ENCODE data around the gene SHB. TPM values are rescaled to one million over a fixed set of nuclear protein-coding genes. Genes with fewer than 3 reads are reported as not detected.

The SHB gene
- total and polyA plus RNA-seq, 11 donors: 7.8 to 31.4 (median 21.4) TPM

- 12 to 26% (median 18%) methylated on average over 19 to 36 of the region's 36 CpGs for WGBS, 4 donors
- H3K4me1 ChIP-seq: peaks cover 0 to 34% (median 21%) of the 10 kb centered on the region in 12 donors
- ATAC-seq (peak; percentile 20 to 63 (median 30)), DNase-seq (peak in 1 of 5 donors; percentile 35)
- peak overlapping the region; percentile 71 to 99 (median 93) for H3K4me3 ChIP-seq
- TF ChIP-seq POLR2A (IDR thresholded peaks at IDR 0.05) (no peak), CTCF (IDR thresholded peaks at IDR 0.05) (peak in 1 of 12 donors; percentile 8)
- H3K9me3 ChIP-seq: no peaks in the 10 kb centered on the region
- H3K27ac ChIP-seq: peak overlapping the region; percentile 43 to 96 (median 88)
- intact Hi-C loops (cut with DNase I): loop anchor here in 5 of 10 donors (2.0 to 10.0 kb wide), 5 partner anchors 254 to 490 kb away; partner anchors contain the start of gene ALDH1B1 (in 2 of the 5)
- peaks cover 0 to 6% (median under 1%) of the 10 kb centered on the region in 9 donors for H3K36me3 ChIP-seq
- no peaks in the 10 kb centered on the region for H3K27me3 ChIP-seq
Measured at GRCh38 chr9:37904445-37905130, 164.4 kb downstream of the SHB start.

- peak; percentile 83 to 94 (median 94) for ATAC-seq
- WGBS, 4 donors: 0% methylated on average over 11 to 84 of the region's 84 CpGs
- peak within 1 kb of the TSS; percentile 71 to 99 (median 93) for H3K4me3 ChIP-seq
- no peaks in the 10 kb centered on the region for H3K27me3 ChIP-seq
- peaks cover 0 to 29% (median 21%) of the 10 kb centered on the region in 12 donors for H3K4me1 ChIP-seq
- peak; percentile 93 to 97 (median 95) for DNase-seq
- TF ChIP-seq POLR2A (IDR thresholded peaks at IDR 0.05) (peak in 1 of 2 donors; percentile 71), CTCF (IDR thresholded peaks at IDR 0.05) (peak; percentile 83 to 97 (median 92))
- intact Hi-C loops (cut with DNase I): loop anchor here in 4 of 10 donors (2.0 to 10.0 kb wide), 6 partner anchors 149 to 491 kb away; partner anchors contain the start of gene ALDH1B1 (in 2 of the 4)
- peak within 1 kb of the TSS; percentile 43 to 96 (median 88) for H3K27ac ChIP-seq
- no peaks in the 10 kb centered on the region for H3K9me3 ChIP-seq
- peaks cover 0 to 13% (median 8%) of the 10 kb centered on the region in 9 donors for H3K36me3 ChIP-seq
Measured at GRCh38 chr9:37903647-37904444, 165.2 kb downstream of the SHB start, which contains the start of gene SLC25A51. Gene SLC25A51 (minus strand): TSS chr9:37904127. CDS start chr9:37888550, 15,577 bp downstream.

- ATAC-seq: peak in 1 of 4 donors; percentile 2
- Histone ChIP-seq H3K9me3 (no peaks in the 10 kb centered on the region), H3K4me1 (peaks cover 0 to 27% (median 21%) of the 10 kb centered on the region in 12 donors), H3K27me3 (no peaks in the 10 kb centered on the region), H3K36me3 (peaks cover 0 to 21% (median 16%) of the 10 kb centered on the region in 9 donors), H3K27ac (peak overlapping the region; percentile 43 to 96 (median 88)), H3K4me3 (peak overlapping the region; percentile 71 to 99 (median 93))
- intact Hi-C loops (cut with DNase I): loop anchor here in 4 of 10 donors (2.0 to 10.0 kb wide), 5 partner anchors 148 to 492 kb away; partner anchors contain the start of gene ALDH1B1 (in 2 of the 4)
- no peak for TF ChIP-seq CTCF (IDR thresholded peaks at IDR 0.05)
- TF ChIP-seq POLR2A (IDR thresholded peaks at IDR 0.05): no peak
- 6 to 11% (median 9%) methylated on average over 17 of the region's 17 CpGs for whole genome bisulfite sequencing, 4 donors
- DNase-seq: no peak
Measured at GRCh38 chr9:37902796-37903646, 166.0 kb downstream of the SHB start.
